Prostate gland (tissue), 2 donors: ENCODE measurements around the gene CFAP61. TPM values are rescaled to one million over a fixed set of nuclear protein-coding genes. Genes with fewer than 3 reads are reported as not detected.

Source experiments
- DNase-seq: peaks from one replicate; pipeline ENCODE4 v3.0.0-alpha.2; 2019; ENCODE audit warnings: low spot score
- H3K27ac ChIP-seq, 2 donors: fragments of 200-600 bp; sonication (generic); 2 replicates each; pipeline ENCODE4 v1.5.1; 2017 to 2019
- H3K27me3 ChIP-seq: fragments of 200-600 bp; sonication (generic); replicated peaks from 2 replicates; pipeline ENCODE4 v1.5.1; 2019; ENCODE audit not compliant: insufficient read depth
- H3K36me3 ChIP-seq, 2 donors: fragments of 200-600 bp; sonication (generic); 1 replicate in 1 of 2; 2 replicates in 1 of 2; pipeline versions ENCODE4 v1.5.1 to v1.8.1; 2017 to 2019
- H3K4me1 ChIP-seq: fragments of 200-600 bp; sonication (generic); replicated peaks from 2 replicates; pipeline ENCODE4 v1.5.1; 2019
- H3K4me3 ChIP-seq, 2 donors: fragments of 200-600 bp; sonication (generic); 2 replicates each; pipeline ENCODE4 v1.5.1; 2017 to 2019
- H3K9me3 ChIP-seq: fragments of 200-600 bp; sonication (generic); 2 replicates; pipeline ENCODE4 v1.5.1; 2017
- POLR2A ChIP-seq: fragments of 450-650 bp; IDR thresholded peaks from one replicate; pipeline ENCODE4 v1.6.1; 2016; ENCODE audit warnings: antibody characterized with exemption, mild to moderate bottlenecking
- POLR2AphosphoS5 ChIP-seq: sonication (generic); formaldehyde crosslinking; IDR thresholded peaks from one replicate; pipeline ENCODE4 v1.6.1; 2017; ENCODE audit warnings: antibody characterized with exemption
- WGBS: methylation state at CpG from one replicate; pipeline ENCODE4 v1.1.5; 2018; 5-methylcytosine and 5-hydroxymethylcytosine counted together
- intact Hi-C: fragments of 100-400 bp; cut with DNase I; formaldehyde crosslinking; loops from one replicate; pipeline ENCODE4 v1.14.2; 2022
- total RNA-seq, 2 donors: library from RNA; depleted of rRNA; stranded (reverse); fragments of >200 nt; gene quantifications; one replicate each; pipeline ENCODE4 v1.1.0, GENCODE V29; 2016
- TF ChIP-seq, protein P1 (sequence below), 4 experiments: fragments of 200-600 bp in 2 of 4; fragments of 450-650 bp in 2 of 4; sonication (generic) in 2 of 4; IDR thresholded peaks; 1 replicate in 3 of 4; 2 replicates in 1 of 4; pipeline ENCODE4 v1.5.1; 2016 to 2019; ENCODE audit warnings: antibody characterized with exemption in 4 of 4, mild to moderate bottlenecking in 2 of 4, moderate library complexity in 2 of 4

The CFAP61 gene
- total RNA-seq, 2 donors from 2014 or later, result 0.14 to 8.1 TPM

DNA sequence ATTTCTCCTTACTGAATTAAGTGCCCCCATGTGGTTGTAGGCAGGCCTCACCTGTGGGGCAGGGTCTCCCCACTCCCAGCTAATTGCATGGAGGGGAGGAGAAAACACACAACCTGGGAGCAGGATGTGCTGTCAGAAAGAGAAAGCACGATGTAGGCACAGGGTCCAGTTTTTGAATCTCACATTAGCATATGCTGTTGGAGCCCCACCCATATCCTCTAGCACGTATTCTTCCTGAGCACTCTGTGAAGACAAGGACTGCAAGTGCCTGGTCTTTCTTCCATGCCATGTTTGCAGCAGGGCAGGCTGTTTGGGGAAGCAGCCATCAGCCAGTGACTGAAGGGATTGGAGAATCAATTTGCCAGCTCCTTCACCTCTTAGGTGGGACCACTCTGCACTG lies 108.2 kb downstream of the CFAP61 start:
- no peak overlapping the region for H3K27ac ChIP-seq
- H3K9me3 ChIP-seq, result no peaks in the 10 kb centered on the region
- TF ChIP-seq POLR2A, result no peak
- TF ChIP-seq, protein P1, sequence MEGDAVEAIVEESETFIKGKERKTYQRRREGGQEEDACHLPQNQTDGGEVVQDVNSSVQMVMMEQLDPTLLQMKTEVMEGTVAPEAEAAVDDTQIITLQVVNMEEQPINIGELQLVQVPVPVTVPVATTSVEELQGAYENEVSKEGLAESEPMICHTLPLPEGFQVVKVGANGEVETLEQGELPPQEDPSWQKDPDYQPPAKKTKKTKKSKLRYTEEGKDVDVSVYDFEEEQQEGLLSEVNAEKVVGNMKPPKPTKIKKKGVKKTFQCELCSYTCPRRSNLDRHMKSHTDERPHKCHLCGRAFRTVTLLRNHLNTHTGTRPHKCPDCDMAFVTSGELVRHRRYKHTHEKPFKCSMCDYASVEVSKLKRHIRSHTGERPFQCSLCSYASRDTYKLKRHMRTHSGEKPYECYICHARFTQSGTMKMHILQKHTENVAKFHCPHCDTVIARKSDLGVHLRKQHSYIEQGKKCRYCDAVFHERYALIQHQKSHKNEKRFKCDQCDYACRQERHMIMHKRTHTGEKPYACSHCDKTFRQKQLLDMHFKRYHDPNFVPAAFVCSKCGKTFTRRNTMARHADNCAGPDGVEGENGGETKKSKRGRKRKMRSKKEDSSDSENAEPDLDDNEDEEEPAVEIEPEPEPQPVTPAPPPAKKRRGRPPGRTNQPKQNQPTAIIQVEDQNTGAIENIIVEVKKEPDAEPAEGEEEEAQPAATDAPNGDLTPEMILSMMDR (IDR thresholded peaks at IDR 0.05), result no peak
- TF ChIP-seq POLR2AphosphoS5, result no peak
- H3K4me3 ChIP-seq, result no peak overlapping the region
- DNase-seq, result no peak
- no peaks in the 10 kb centered on the region for H3K36me3 ChIP-seq
- no peaks in the 10 kb centered on the region for H3K27me3 ChIP-seq
- 8% methylated on average over 2 of the region's 2 CpGs for WGBS
- intact Hi-C loops, result no loop called here
- H3K4me1 ChIP-seq, result no peaks in the 10 kb centered on the region

DNA sequence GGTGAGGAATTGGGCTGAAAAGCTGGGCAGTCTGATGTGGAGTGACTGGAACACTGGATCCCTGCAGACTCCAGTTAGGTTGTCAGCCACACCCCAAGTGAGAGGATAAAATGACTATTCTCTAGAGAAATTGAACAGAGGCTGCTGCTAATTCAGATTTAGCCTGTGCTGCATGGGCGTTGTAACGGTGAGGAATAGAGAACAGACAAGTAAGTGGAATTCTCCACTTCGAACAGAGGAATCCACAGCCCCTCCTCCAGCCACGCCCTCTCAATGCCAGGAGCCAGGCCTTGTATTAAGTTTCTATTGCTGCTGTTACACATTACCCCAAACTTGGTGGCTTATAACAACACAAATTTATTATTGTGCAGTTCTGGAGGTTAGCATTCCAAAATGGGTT lies 109.3 kb downstream of the CFAP61 start:
- no peak overlapping the region for H3K27ac ChIP-seq
- H3K4me1 ChIP-seq, result no peaks in the 10 kb centered on the region
- 41% methylated on average over 4 of the region's 4 CpGs for WGBS
- no peak for TF ChIP-seq POLR2AphosphoS5
- TF ChIP-seq, protein P1 (IDR thresholded peaks at IDR 0.05), result no peak
- no peak for TF ChIP-seq POLR2A
- intact Hi-C loops, result no loop called here
- no peak for DNase-seq
- no peaks in the 10 kb centered on the region for H3K36me3 ChIP-seq
- no peaks in the 10 kb centered on the region for H3K9me3 ChIP-seq
- no peak overlapping the region for H3K4me3 ChIP-seq
- no peaks in the 10 kb centered on the region for H3K27me3 ChIP-seq

DNA sequence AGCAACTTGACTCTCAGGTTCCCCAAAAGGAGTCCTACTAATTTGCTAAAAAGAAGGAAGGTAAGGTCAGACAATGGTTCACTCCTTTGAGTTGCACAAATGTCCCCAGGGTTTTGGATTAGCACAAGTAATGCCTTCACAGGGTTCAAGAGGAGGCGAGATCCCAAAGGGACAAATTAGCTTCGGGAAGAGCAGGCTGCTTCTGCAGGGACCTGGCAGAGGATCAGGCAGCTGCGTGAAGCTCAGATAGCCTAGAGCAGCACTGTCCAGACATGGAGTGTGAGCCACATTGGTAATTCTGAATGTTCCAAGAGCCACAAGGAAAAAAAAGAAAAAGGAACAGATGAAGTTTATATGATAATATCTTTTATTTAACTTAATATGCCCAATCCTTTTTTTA lies 115.4 kb downstream of the CFAP61 start:
- no peaks in the 10 kb centered on the region for H3K27me3 ChIP-seq
- H3K9me3 ChIP-seq, result no peaks in the 10 kb centered on the region
- H3K4me1 ChIP-seq, result no peaks in the 10 kb centered on the region
- no peak for TF ChIP-seq POLR2AphosphoS5
- intact Hi-C loops, result no loop called here
- H3K36me3 ChIP-seq, result no peaks in the 10 kb centered on the region
- H3K27ac ChIP-seq, result no peak overlapping the region
- 68% methylated on average over 3 of the region's 3 CpGs for WGBS
- no peak for DNase-seq
- no peak overlapping the region for H3K4me3 ChIP-seq

GRCh38 chr20:20173254-20173653 lies 120.9 kb downstream of the CFAP61 start:
- WGBS, result 65% methylated on average over 1 of the region's 1 CpG
- Histone ChIP-seq H3K4me1 (no peaks in the 10 kb centered on the region), H3K27me3 (no peaks in the 10 kb centered on the region), H3K27ac (no peak overlapping the region), H3K9me3 (no peaks in the 10 kb centered on the region), H3K4me3 (no peak overlapping the region), H3K36me3 (no peaks in the 10 kb centered on the region)
- intact Hi-C loops, result no loop called here
- no peak for TF ChIP-seq POLR2AphosphoS5
- TF ChIP-seq, protein P1 (IDR thresholded peaks at IDR 0.05), result no peak
- no peak for TF ChIP-seq POLR2A
- DNase-seq, result no peak

DNA sequence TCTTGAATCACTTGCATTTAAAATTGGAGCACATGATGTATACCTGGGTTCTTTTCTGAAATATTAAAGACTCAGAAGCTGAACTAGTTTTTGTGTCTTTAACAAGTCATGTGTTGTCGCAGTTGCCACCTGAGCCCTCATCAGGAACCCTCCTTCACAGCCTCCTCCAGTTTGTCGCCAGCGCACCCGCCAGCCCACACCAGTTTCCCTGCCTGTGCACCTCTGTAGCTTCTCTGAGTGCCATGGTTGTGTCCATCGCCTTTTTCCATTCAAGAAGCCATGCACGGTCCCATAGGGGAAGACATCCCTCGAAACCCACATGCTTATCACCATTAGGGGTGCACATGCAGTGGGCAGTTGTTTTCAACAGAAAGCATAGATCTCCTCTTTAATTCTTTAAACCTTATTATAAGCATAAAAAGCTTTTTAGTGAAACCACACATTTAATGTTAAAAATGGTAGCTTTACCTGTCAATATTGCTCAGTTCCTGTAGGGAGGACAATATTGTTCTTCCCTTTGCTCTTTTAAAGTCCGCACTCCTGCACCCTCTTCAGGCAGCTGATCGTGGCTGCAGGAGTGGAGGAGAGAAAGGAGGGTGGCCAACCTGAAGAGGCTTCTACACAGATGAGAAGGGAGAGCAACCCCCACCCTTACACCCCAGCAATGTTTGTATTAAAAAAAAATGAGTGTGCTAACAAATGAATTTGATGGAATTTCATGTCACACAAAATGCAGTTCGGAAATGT lies 121.9 kb downstream of the CFAP61 start:
- DNase-seq, result no peak
- Histone ChIP-seq H3K36me3 (no peaks in the 10 kb centered on the region), H3K27me3 (no peaks in the 10 kb centered on the region), H3K4me3 (no peak overlapping the region), H3K4me1 (no peaks in the 10 kb centered on the region), H3K27ac (no peak overlapping the region), H3K9me3 (no peaks in the 10 kb centered on the region)
- intact Hi-C loops, result no loop called here
- 92% methylated on average over 10 of the region's 10 CpGs for WGBS
- TF ChIP-seq, protein P1 (IDR thresholded peaks at IDR 0.05), result no peak
- TF ChIP-seq POLR2AphosphoS5 (no peak), POLR2A (no peak)
